ENCODE results near the gene CADPS2. TPM values are rescaled to one million over a fixed set of nuclear protein-coding genes. Genes with fewer than 3 reads are reported as not detected.

The CADPS2 gene
- total and polyA plus RNA-seq, 2 donors (not counting 3 experiments of a cell fraction or from before 2014, with no cell fraction given), result 9.5 to 22.6 TPM

DNA sequence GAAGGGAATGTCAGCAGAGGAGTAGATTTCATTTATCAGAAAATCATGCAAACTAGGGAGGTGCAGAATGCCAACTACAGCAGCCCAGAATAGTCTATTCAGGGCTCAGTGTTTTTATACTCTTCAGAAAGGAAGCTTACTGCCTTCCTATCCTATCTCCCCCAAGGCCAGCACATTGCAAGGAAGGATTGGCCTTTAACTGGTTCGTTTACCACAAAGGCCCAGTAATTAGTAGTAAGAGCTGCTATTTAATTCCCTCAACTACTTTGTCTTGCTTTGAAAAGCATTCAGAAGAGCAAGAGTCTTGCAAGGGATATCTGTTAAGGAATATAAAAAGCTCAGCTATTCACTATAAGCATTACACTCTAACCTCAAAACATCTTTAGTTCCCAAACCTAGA is 97.1 kb downstream of the CADPS2 start:
- dilution Hi-C loops (cut with MboI; ENCODE audit: extremely low pct_ligation_motif_present, low sequenced_read_pairs) (no loop called here), intact Hi-C loops (cut with micrococcal nuclease) (no loop called here)
- Histone ChIP-seq H3K9me1 (replicated peaks; ENCODE audit: control insufficient read depth, extremely low read depth, insufficient read depth, low read length) (peaks cover 2% of the 10 kb centered on the region), H3K4me2 (ENCODE audit: insufficient read depth, low read length) (no peak overlapping the region), H3K27me3 (ENCODE audit: control insufficient read depth in 2 of 2, insufficient read depth in 2 of 2, low read length in 2 of 2) (no peaks in the 10 kb centered on the region), H4K20me1 (replicated peaks; ENCODE audit: control insufficient read depth, extremely low read depth, insufficient read depth, low read length) (no peaks in the 10 kb centered on the region), H3K4me1 (ENCODE audit: control insufficient read depth, extremely low read depth, insufficient read depth, low read length) (no peaks in the 10 kb centered on the region), H2AFZ (ENCODE audit: low read depth, low read length) (no peak overlapping the region), H3K9ac (replicated peaks; ENCODE audit: extremely low read depth, insufficient read depth, low read length) (no peak overlapping the region), H3K4me3 (replicated peaks in 1 of 3; ENCODE audit: insufficient read depth in 1 of 3, low read depth in 1 of 3, low read length in 3 of 3) (no peak overlapping the region), H3K27ac (ENCODE audit: insufficient read depth, low read depth, low read length) (no peak overlapping the region), H3K36me3 (ENCODE audit: control insufficient read depth in 2 of 2, extremely low read depth in 1 of 2, insufficient read depth in 2 of 2, low read length in 2 of 2) (no peaks in the 10 kb centered on the region), H3K79me2 (ENCODE audit: control insufficient read depth, insufficient read depth, low read length) (no peaks in the 10 kb centered on the region), H3K9me3 (replicated peaks; ENCODE audit: control insufficient read depth, insufficient read depth, low read length) (no peaks in the 10 kb centered on the region)
- DNase-seq (ENCODE audit: low read depth, low spot score) (no peak), FAIRE-seq (no peak)
- no peak for TF ChIP-seq GATA2 (IDR thresholded peaks at IDR 0.05; ENCODE audit: insufficient read depth, insufficient read length, low read depth, low read length)
- TF ChIP-seq, protein P1, sequence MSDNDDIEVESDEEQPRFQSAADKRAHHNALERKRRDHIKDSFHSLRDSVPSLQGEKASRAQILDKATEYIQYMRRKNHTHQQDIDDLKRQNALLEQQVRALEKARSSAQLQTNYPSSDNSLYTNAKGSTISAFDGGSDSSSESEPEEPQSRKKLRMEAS (IDR thresholded peaks at IDR 0.05; ENCODE audit: insufficient read depth, insufficient read length), result no peak
- TF ChIP-seq JUN (IDR thresholded peaks at IDR 0.05; ENCODE audit: borderline replicate concordance, insufficient read depth, insufficient read length, low read depth), result no peak
- TF ChIP-seq POLR2AphosphoS5 (IDR thresholded peaks at IDR 0.05; ENCODE audit: insufficient read depth, low read depth, low read length), result no peak
- TF ChIP-seq FOS (IDR thresholded peaks at IDR 0.05; ENCODE audit: borderline replicate concordance, insufficient read depth, low read length), result no peak
- TF ChIP-seq MYC (IDR thresholded peaks at IDR 0.05; ENCODE audit: low read depth, low read length), result no peak
- TF ChIP-seq, protein P2, sequence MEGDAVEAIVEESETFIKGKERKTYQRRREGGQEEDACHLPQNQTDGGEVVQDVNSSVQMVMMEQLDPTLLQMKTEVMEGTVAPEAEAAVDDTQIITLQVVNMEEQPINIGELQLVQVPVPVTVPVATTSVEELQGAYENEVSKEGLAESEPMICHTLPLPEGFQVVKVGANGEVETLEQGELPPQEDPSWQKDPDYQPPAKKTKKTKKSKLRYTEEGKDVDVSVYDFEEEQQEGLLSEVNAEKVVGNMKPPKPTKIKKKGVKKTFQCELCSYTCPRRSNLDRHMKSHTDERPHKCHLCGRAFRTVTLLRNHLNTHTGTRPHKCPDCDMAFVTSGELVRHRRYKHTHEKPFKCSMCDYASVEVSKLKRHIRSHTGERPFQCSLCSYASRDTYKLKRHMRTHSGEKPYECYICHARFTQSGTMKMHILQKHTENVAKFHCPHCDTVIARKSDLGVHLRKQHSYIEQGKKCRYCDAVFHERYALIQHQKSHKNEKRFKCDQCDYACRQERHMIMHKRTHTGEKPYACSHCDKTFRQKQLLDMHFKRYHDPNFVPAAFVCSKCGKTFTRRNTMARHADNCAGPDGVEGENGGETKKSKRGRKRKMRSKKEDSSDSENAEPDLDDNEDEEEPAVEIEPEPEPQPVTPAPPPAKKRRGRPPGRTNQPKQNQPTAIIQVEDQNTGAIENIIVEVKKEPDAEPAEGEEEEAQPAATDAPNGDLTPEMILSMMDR (IDR thresholded peaks at IDR 0.05; ENCODE audit: extremely low read depth in 1 of 2, insufficient read depth in 1 of 2, low read depth in 1 of 2, low read length in 2 of 2), result no peak
- no peak for TF ChIP-seq POLR2A (IDR thresholded peaks at IDR 0.05; ENCODE audit: low read depth, low read length)
- TF ChIP-seq EZH2 (IDR thresholded peaks at IDR 0.05; ENCODE audit: borderline replicate concordance, low read depth, low read length, severe bottlenecking), result no peak
- POLR2A ChIA-PET, result no interaction called here
- CTCF ChIA-PET, result interaction anchor here (3.6 kb wide), 1 partner anchor 14 kb away, joined by 21 read pairs; no protein-coding TSS in a partner anchor
- no TSS peak for BruUV-seq (replicated peaks)
